ENCODE measurements around the gene SELP. TPM values are rescaled to one million over a fixed set of nuclear protein-coding genes. Genes with fewer than 3 reads are reported as not detected.

The SELP gene
- total and polyA plus RNA-seq, 2 of the 13 experiments (the other 11 are each of a cell fraction or from before 2014, with no cell fraction given) = 0.11 TPM; not detected in 1

DNA sequence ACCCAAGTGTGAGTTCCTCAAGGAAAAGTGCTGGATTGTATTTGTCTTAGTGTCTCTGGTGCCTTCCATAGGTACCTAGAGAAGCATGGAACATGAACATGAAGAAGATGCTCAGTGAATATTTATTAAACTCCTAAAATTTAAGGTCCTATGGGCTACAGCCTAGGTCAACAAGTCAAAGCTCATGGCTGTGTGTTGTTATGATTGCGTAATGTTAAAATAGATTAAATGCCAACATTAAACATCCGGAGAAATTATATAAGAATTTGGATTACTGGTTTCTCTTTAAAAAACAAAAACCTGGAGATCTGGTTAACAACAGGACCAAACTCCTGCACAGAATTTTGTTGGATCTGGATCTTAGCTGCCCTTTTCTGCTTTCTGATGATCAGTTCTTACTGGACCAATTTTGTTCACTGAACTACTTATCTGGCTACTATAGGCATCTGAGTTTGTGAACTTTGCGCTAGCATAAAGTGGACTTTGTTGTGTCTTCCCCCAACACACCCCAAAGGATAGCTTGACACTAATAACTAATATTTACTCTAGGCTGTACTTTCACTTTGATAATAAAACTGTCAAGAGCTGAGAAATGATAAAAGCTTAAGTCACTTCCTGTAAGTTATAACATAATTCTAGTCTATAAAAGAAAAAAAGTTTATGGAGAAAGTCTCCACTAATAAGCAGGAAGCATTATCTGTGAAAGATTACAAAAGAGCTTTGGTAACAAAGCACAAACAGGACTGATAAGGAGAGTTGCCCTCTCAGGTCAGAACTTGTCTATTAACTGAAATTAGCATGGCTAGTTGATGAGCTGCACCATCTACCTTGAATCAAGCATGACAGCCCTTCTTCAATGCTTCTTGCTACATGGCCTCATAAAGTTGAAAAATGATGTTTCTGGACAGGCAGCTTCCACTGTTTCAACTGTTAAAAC, 64.3 kb downstream of the SELP start (continued):
- TF ChIP-seq ZNF878 (CRISPR knock-in tag; IDR thresholded peaks at IDR 0.05) (peak; percentile 51; the same call in 1 of the 2 replicates), SNAPC2 (CRISPR knock-in tag; IDR thresholded peaks at IDR 0.05) (no peak), TCF12 (IDR thresholded peaks at IDR 0.05) (no peak), TCF12 (CRISPR knock-in tag; IDR thresholded peaks at IDR 0.05) (no peak), SALL1 (CRISPR knock-in tag; IDR thresholded peaks at IDR 0.05) (peak; percentile 41; the same call in 1 of the 2 replicates), ZNF761 (CRISPR knock-in tag; conservative IDR thresholded peaks at IDR 0.05) (no peak), NR2F1 (CRISPR knock-in tag; IDR thresholded peaks at IDR 0.05) (peak in 1 of 2 experiments; percentile 53; a peak in 1 of 4 replicates), ZSCAN12 (CRISPR knock-in tag; IDR thresholded peaks at IDR 0.05) (no peak), KMT2B (CRISPR knock-in tag; IDR thresholded peaks at IDR 0.05) (0 out of 2 replicates have a peak, but pooled peaks have one; percentile 25), SOX6 (IDR thresholded peaks at IDR 0.05) (no peak), SOX6 (CRISPR knock-in tag; IDR thresholded peaks at IDR 0.05) (peak; percentile 78), TP53 (CRISPR knock-in tag; conservative IDR thresholded peaks at IDR 0.05) (no peak), THAP11 (CRISPR knock-in tag; IDR thresholded peaks at IDR 0.05) (0 out of 2 replicates have a peak, but pooled peaks have one; percentile 17), ZBTB1 (CRISPR knock-in tag; IDR thresholded peaks at IDR 0.05; ENCODE audit: borderline replicate concordance) (no peak), TBL1XR1 (IDR thresholded peaks at IDR 0.05; ENCODE audit: borderline replicate concordance, low read length, partially characterized antibody) (no peak), IRF2 (CRISPR knock-in tag; IDR thresholded peaks at IDR 0.05) (peak; percentile 79), POGZ (CRISPR knock-in tag; IDR thresholded peaks at IDR 0.05) (peak; percentile 52), ZNF605 (CRISPR knock-in tag; IDR thresholded peaks at IDR 0.05) (no peak), ASH2L (IDR thresholded peaks at IDR 0.05; ENCODE audit: insufficient read length, low read depth, low read length) (peak; percentile 21), DPF2 (CRISPR knock-in tag; IDR thresholded peaks at IDR 0.05; ENCODE audit: borderline replicate concordance, low read depth) (no peak), ZNF577 (CRISPR knock-in tag; IDR thresholded peaks at IDR 0.05; ENCODE audit: borderline replicate concordance, low read depth) (no peak), FOXC1 (CRISPR knock-in tag; IDR thresholded peaks at IDR 0.05; ENCODE audit: borderline replicate concordance) (no peak)
- TF ChIP-seq, protein P1, sequence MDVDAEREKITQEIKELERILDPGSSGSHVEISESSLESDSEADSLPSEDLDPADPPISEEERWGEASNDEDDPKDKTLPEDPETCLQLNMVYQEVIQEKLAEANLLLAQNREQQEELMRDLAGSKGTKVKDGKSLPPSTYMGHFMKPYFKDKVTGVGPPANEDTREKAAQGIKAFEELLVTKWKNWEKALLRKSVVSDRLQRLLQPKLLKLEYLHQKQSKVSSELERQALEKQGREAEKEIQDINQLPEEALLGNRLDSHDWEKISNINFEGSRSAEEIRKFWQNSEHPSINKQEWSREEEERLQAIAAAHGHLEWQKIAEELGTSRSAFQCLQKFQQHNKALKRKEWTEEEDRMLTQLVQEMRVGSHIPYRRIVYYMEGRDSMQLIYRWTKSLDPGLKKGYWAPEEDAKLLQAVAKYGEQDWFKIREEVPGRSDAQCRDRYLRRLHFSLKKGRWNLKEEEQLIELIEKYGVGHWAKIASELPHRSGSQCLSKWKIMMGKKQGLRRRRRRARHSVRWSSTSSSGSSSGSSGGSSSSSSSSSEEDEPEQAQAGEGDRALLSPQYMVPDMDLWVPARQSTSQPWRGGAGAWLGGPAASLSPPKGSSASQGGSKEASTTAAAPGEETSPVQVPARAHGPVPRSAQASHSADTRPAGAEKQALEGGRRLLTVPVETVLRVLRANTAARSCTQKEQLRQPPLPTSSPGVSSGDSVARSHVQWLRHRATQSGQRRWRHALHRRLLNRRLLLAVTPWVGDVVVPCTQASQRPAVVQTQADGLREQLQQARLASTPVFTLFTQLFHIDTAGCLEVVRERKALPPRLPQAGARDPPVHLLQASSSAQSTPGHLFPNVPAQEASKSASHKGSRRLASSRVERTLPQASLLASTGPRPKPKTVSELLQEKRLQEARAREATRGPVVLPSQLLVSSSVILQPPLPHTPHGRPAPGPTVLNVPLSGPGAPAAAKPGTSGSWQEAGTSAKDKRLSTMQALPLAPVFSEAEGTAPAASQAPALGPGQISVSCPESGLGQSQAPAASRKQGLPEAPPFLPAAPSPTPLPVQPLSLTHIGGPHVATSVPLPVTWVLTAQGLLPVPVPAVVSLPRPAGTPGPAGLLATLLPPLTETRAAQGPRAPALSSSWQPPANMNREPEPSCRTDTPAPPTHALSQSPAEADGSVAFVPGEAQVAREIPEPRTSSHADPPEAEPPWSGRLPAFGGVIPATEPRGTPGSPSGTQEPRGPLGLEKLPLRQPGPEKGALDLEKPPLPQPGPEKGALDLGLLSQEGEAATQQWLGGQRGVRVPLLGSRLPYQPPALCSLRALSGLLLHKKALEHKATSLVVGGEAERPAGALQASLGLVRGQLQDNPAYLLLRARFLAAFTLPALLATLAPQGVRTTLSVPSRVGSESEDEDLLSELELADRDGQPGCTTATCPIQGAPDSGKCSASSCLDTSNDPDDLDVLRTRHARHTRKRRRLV (CRISPR knock-in tag; IDR thresholded peaks at IDR 0.05) = no peak
- TF ChIP-seq, protein P2, sequence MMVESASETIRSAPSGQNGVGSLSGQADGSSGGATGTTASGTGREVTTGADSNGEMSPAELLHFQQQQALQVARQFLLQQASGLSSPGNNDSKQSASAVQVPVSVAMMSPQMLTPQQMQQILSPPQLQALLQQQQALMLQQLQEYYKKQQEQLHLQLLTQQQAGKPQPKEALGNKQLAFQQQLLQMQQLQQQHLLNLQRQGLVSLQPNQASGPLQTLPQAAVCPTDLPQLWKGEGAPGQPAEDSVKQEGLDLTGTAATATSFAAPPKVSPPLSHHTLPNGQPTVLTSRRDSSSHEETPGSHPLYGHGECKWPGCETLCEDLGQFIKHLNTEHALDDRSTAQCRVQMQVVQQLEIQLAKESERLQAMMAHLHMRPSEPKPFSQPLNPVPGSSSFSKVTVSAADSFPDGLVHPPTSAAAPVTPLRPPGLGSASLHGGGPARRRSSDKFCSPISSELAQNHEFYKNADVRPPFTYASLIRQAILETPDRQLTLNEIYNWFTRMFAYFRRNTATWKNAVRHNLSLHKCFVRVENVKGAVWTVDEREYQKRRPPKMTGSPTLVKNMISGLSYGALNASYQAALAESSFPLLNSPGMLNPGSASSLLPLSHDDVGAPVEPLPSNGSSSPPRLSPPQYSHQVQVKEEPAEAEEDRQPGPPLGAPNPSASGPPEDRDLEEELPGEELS (CRISPR knock-in tag; IDR thresholded peaks at IDR 0.05) = peak; percentile 61

Data from HepG2 (cell line).